Lower leg skin (tissue), 4 donors: ENCODE data around the gene PALM. TPM values are rescaled to one million over a fixed set of nuclear protein-coding genes. Genes with fewer than 3 reads are reported as not detected.
"Not testable (repeated sequence)": the region's sequence is repeated elsewhere in the genome, so short reads cannot be mapped to it uniquely, and the experiment has no call there.

Experiments used
- DNase-seq, 2 donors: peaks; one replicate each; pipeline ENCODE4 v3.0.0-alpha.2; 2019; ENCODE audit warnings: low spot score in 2 of 2
- H3K4me3 ChIP-seq: fragments of 200-600 bp; sonication (generic); 2 replicates; pipeline ENCODE4 v1.5.1; 2017; ENCODE audit warnings: mild to moderate bottlenecking, low read depth; ENCODE audit not compliant: poor library complexity, severe bottlenecking
- CTCF ChIP-seq, 3 donors: fragments of 450-650 bp; IDR thresholded peaks; one replicate each; pipeline ENCODE4 v1.5.1; 2016; ENCODE audit warnings: antibody characterized with exemption in 3 of 3, mild to moderate bottlenecking in 3 of 3, moderate library complexity in 2 of 3
- POLR2A ChIP-seq, 2 donors: fragments of 450-650 bp; IDR thresholded peaks; one replicate each; pipeline ENCODE4 v1.6.1; 2016 to 2017; ENCODE audit warnings: antibody characterized with exemption in 2 of 2, mild to moderate bottlenecking in 1 of 2, moderate library complexity in 1 of 2
- WGBS, 2 donors: methylation state at CpG; one replicate each; pipeline ENCODE4 v1.1.5; 2018; 5-methylcytosine and 5-hydroxymethylcytosine counted together
- intact Hi-C: fragments of 100-400 bp; cut with DNase I; formaldehyde crosslinking; loops from one replicate; pipeline ENCODE4 v1.15.0; 2023; ENCODE audit warnings: low total_unique reads
- total RNA-seq, 4 donors: library from RNA; depleted of rRNA; stranded (reverse); fragments of >200 nt; gene quantifications; one replicate each; pipeline ENCODE4 v1.1.0, GENCODE V29; 2016

Gene PALM
- total RNA-seq, 4 donors from 2014 or later, result 25.1 to 92.3 (median 41.9) TPM

- intact Hi-C loops, result no loop called here
- H3K4me3 ChIP-seq, result no peak overlapping the region
- DNase-seq, result no peak
- whole genome bisulfite sequencing, 2 donors, result 75 to 93% methylated on average over 17 of the region's 17 CpGs
- TF ChIP-seq POLR2A (IDR thresholded peaks at IDR 0.05), result no peak
- no peak for TF ChIP-seq CTCF (IDR thresholded peaks at IDR 0.05)
Measured at GRCh38 chr19:688992-689391, 19.7 kb upstream of the PALM start.

GRCh38 chr19:690203-690602 lies 18.5 kb upstream of the PALM start:
- no peak for DNase-seq
- intact Hi-C loops, result no loop called here
- 45 to 65% methylated on average over 18 of the region's 18 CpGs for WGBS, 2 donors
- no peak overlapping the region for H3K4me3 ChIP-seq
- TF ChIP-seq POLR2A (IDR thresholded peaks at IDR 0.05) (no peak), CTCF (IDR thresholded peaks at IDR 0.05) (no peak)

- WGBS, 2 donors, result 48 to 51% methylated on average over 35 to 41 of the region's 41 CpGs
- TF ChIP-seq CTCF (IDR thresholded peaks at IDR 0.05), result no peak
- DNase-seq, result no peak
- no peak overlapping the region for H3K4me3 ChIP-seq
- intact Hi-C loops, result no loop called here
Measured at GRCh38 chr19:694481-695351, 14.0 kb upstream of the PALM start.

GRCh38 chr19:695352-695949 lies 13.3 kb upstream of the PALM start, which contains the start of gene PRSS57:
Gene PRSS57, minus strand, starts transcription at chr19:695452. Its CDS starts 22 bp downstream, at chr19:695430.
- DNase-seq, result no peak
- intact Hi-C loops, result no loop called here
- WGBS, 2 donors, result 62 to 79% methylated on average over 19 to 31 of the region's 31 CpGs
- TF ChIP-seq CTCF (IDR thresholded peaks at IDR 0.05) (no peak), POLR2A (IDR thresholded peaks at IDR 0.05) (no peak)
- H3K4me3 ChIP-seq, result no peak within 1 kb of the TSS

- intact Hi-C loops, H3K4me3 ChIP-seq, DNase-seq: not testable (repeated sequence)
- WGBS, 2 donors, result 87 to 96% methylated on average over 15 of the region's 15 CpGs
Measured at GRCh38 chr19:698529-698928, 10.2 kb upstream of the PALM start.

GRCh38 chr19:699885-700284 lies 8.8 kb upstream of the PALM start:
- WGBS, 2 donors, result 76 to 82% methylated on average over 14 of the region's 14 CpGs
- H3K4me3 ChIP-seq, DNase-seq, intact Hi-C loops: not testable (repeated sequence)

- H3K4me3 ChIP-seq, DNase-seq, intact Hi-C loops: not testable (repeated sequence)
- 71 to 79% methylated on average over 6 of the region's 6 CpGs for WGBS, 2 donors
Measured at GRCh38 chr19:702847-703246, 5.9 kb upstream of the PALM start.
